GM12878 (cell line): ENCODE measurements around the gene TSPAN5. TPM values are rescaled to one million over a fixed set of nuclear protein-coding genes. Genes with fewer than 3 reads are reported as not detected.

Source experiments
- ATAC-seq: fragments of 200-7000 bp; cut with Tn5 transposase; 3 replicates; pipeline ENCODE4 v1.9.1; 2020; ENCODE audit warnings: mild to moderate bottlenecking, moderate library complexity
- BruUV-seq: library from RNA; stranded (reverse); fragments of 400-500 nt; replicated peaks from 2 replicates; lab custom pipeline; 2021; lab: Mats Ljungman, UMichigan
- CTCF ChIA-PET: fragments of 300-600 bp; sonication (Branson Sonifier 250); formaldehyde crosslinking; extraction: SDS; loops from one replicate; lab custom pipeline; 2021; ENCODE audit warnings: inconsistent platforms; lab: Yijun Ruan, JAX
- POLR2A ChIA-PET: fragments of 350-600 bp; formaldehyde crosslinking; extraction: SDS; loops from one replicate; lab custom pipeline; 2021; ENCODE audit warnings: inconsistent platforms; lab: Charles Lee
- RAD21 ChIA-PET: fragments of 300-600 bp; sonication (Branson Sonifier 250); formaldehyde crosslinking; loops from one replicate; lab custom pipeline; 2023; ENCODE audit warnings: antibody characterized with exemption; ENCODE audit not compliant: unreplicated experiment; lab: Charles Lee
- SMC1A ChIA-PET: fragments of 300-600 bp; sonication (Branson Sonifier 250); formaldehyde crosslinking; loops from one replicate; lab custom pipeline; 2023; ENCODE audit not compliant: unreplicated experiment, uncharacterized antibody; lab: Charles Lee
- DNase-seq: peaks from one replicate; pipeline ENCODE4 v3.0.0-alpha.2; 2011; ENCODE audit warnings: low read depth, low spot score
- FAIRE-seq: peaks from 3 replicates; lab custom pipeline; 2011; peaks lifted over from hg19 to GRCh38; lab: Jason Lieb, UNC
- H2AFZ ChIP-seq: 2 replicates; pipeline ENCODE4 v1.6.0; 2011; ENCODE audit warnings: low read depth, low read length, control low read depth; ENCODE audit not compliant: control insufficient read depth
- H3K27ac ChIP-seq: 2 replicates; pipeline ENCODE4 v1.5.1; 2011; ENCODE audit warnings: control low read depth; ENCODE audit not compliant: control insufficient read depth, insufficient read depth
- H3K27me3 ChIP-seq, 2 experiments: replicated peaks in 1 of 2; 2 replicates each; pipeline versions ENCODE4 v1.6.0 to v1.6.1; 2011; ENCODE audit warnings: low read length in 1 of 2; ENCODE audit not compliant: control insufficient read depth in 2 of 2, insufficient read depth in 2 of 2
- H3K36me3 ChIP-seq, 2 experiments: 2 replicates each; pipeline ENCODE4 v1.5.1; 2011; ENCODE audit warnings: low read length in 1 of 2; ENCODE audit not compliant: control insufficient read depth in 2 of 2, insufficient read depth in 2 of 2
- H3K4me1 ChIP-seq: 2 replicates; pipeline ENCODE4 v1.6.1; 2011; ENCODE audit warnings: mild to moderate bottlenecking, low read length, moderate library complexity, mixed read lengths; ENCODE audit not compliant: control insufficient read depth, insufficient read depth
- H3K4me2 ChIP-seq: 2 replicates; pipeline ENCODE4 v1.6.0; 2011; ENCODE audit warnings: control low read depth; ENCODE audit not compliant: control insufficient read depth, insufficient read depth
- H3K4me3 ChIP-seq: fragments of 200-600 bp; sonication (generic); 2 replicates; pipeline ENCODE4 v1.5.1; 2016
- H3K79me2 ChIP-seq: 2 replicates; pipeline ENCODE4 v1.6.0; 2011; ENCODE audit warnings: low read length; ENCODE audit not compliant: control insufficient read depth, insufficient read depth
- H3K9ac ChIP-seq: 2 replicates; pipeline ENCODE4 v1.8.0; 2011; ENCODE audit warnings: low read length, control low read depth, mixed read lengths; ENCODE audit not compliant: control insufficient read depth, insufficient read depth
- H3K9me3 ChIP-seq: replicated peaks from 3 replicates; pipeline ENCODE4 v1.5.1; 2011; ENCODE audit warnings: mild to moderate bottlenecking, low read length; ENCODE audit not compliant: control insufficient read depth, insufficient read depth
- H4K20me1 ChIP-seq: 2 replicates; pipeline ENCODE4 v1.6.0; 2011; ENCODE audit not compliant: control insufficient read depth, insufficient read depth
- MAX ChIP-seq: IDR thresholded peaks from 2 replicates; pipeline ENCODE4 v1.6.1; 2012; ENCODE audit warnings: low read depth, low read length, improper control_type of control experiment
- NR2C1 ChIP-seq: fragments of 450-650 bp; IDR thresholded peaks from 2 replicates; pipeline ENCODE4 v1.6.1; 2017; ENCODE audit warnings: antibody characterized with exemption, mild to moderate bottlenecking, moderate library complexity
- ZNF687 ChIP-seq: fragments of 450-650 bp; IDR thresholded peaks from 2 replicates; pipeline ENCODE4 v1.6.1; 2017; ENCODE audit warnings: mild to moderate bottlenecking, moderate library complexity
- WGBS: methylation state at CpG from one replicate; pipeline ENCODE4 v1.1.6; 2016; ENCODE audit warnings: low lambda C conversion rate; ENCODE audit not compliant: insufficient replicate concordance, insufficient coverage; ENCODE audit errors: missing lambda C conversion rate; 5-methylcytosine and 5-hydroxymethylcytosine counted together
- in situ Hi-C: fragments of 300-500 bp; cut with MboI; formaldehyde crosslinking; loops from 9 replicates; pipeline ENCODE4 v1.14.3; 2018; ENCODE audit warnings: mixed read lengths
- intact Hi-C: fragments of 100-400 bp; cut with micrococcal nuclease; formaldehyde crosslinking; loops from one replicate; pipeline ENCODE4 v1.14.2; 2022; ENCODE audit not compliant: unreplicated experiment
- polyA plus RNA-seq, 11 experiments: library from polyadenylated mRNA; depleted of rRNA in 4 of 11; unstranded in 6 of 11; stranded (reverse) in 5 of 11; fragments of >200 nt; fragmentation: Nextera tagmentation in 4 of 11; fragmentation: Illumina TruSeq in 1 of 11; extraction: Ambion mirVana in 4 of 11; extraction: Trizol in 1 of 11; gene quantifications; 1 replicate in 1 of 11; 2 replicates in 10 of 11; pipeline versions ENCODE4 v1.2.1 to v1.2.3, GENCODE V29; 2011 to 2016; ENCODE audit warnings: inconsistent platforms in 2 of 11, missing spikeins in 2 of 11, low read depth in 1 of 11
- total RNA-seq, 4 experiments: library from RNA; depleted of rRNA in 3 of 4; stranded (reverse); fragments of >200 nt in 3 of 4; fragmentation: Illumina TruSeq in 1 of 4; extraction: Trizol in 1 of 4; gene quantifications; 2 replicates each; pipeline versions ENCODE4 v1.2.1 to v1.2.3, GENCODE V29; 2013 to 2021

TSPAN5 gene
- total and polyA plus RNA-seq, 10 of the 15 experiments (the other 5 are each of a cell fraction or from before 2014, with no cell fraction given), result 0.09 to 8.2 (median 0.27) TPM

GRCh38 chr4:98617358-98618047, 40.9 kb downstream of the TSPAN5 start:
- no peaks in the 10 kb centered on the region for H4K20me1 ChIP-seq
- DNase-seq, result no peak

More at GRCh38 chr4:98617358-98618047, 40.9 kb downstream of the TSPAN5 start:
- in situ Hi-C loops (no loop called here), intact Hi-C loops (no loop called here)
- ChIA-PET POLR2A (no interaction called here), SMC1A (interaction anchor here (0.9 to 2.2 kb wide), 5 partner anchors 9 to 136 kb away, joined by 3 to 8 read pairs (median 4); no protein-coding TSS in a partner anchor), RAD21 (interaction anchor here (0.6 to 1.6 kb wide), 4 partner anchors 11 to 109 kb away, joined by 3 to 4 read pairs (median 4); no protein-coding TSS in a partner anchor), CTCF (interaction anchor here (0.6 to 1.5 kb wide), 3 partner anchors 10 to 72 kb away, joined by 3 to 6 read pairs (median 3); no protein-coding TSS in a partner anchor)
- H3K4me2 ChIP-seq, result no peak overlapping the region
- H3K4me3 ChIP-seq, result no peak overlapping the region
- H3K27ac ChIP-seq, result no peak overlapping the region
- no peak for TF ChIP-seq ZNF687
- TF ChIP-seq MAX, result no peak
- no peak for TF ChIP-seq NR2C1
- H3K9me3 ChIP-seq, result no peaks in the 10 kb centered on the region
- no peak overlapping the region for H2AFZ ChIP-seq
- H3K79me2 ChIP-seq, result no peaks in the 10 kb centered on the region
- no peaks in the 10 kb centered on the region for H3K27me3 ChIP-seq
- 57% methylated on average over 2 of the region's 2 CpGs for WGBS
- ATAC-seq, result no peak
- no peaks in the 10 kb centered on the region for H3K36me3 ChIP-seq
- no peak for FAIRE-seq
- peaks cover 2% of the 10 kb centered on the region; the same call in 1 of the 2 replicates for H3K4me1 ChIP-seq
- no TSS peak for BruUV-seq
- no peak overlapping the region for H3K9ac ChIP-seq
